Liver (tissue), 9 donors: ENCODE measurements around the gene LMF1. TPM values are rescaled to one million over a fixed set of nuclear protein-coding genes. Genes with fewer than 3 reads are reported as not detected.

ENCODE experiments used
- DNase-seq: peaks from one replicate; pipeline ENCODE4 v3.0.0-alpha.2; 2017; ENCODE audit warnings: low spot score
- H3K27ac ChIP-seq, 2 donors: one replicate each; pipeline ENCODE4 v1.7.0; 2013; ENCODE audit warnings: inconsistent platforms in 2 of 2, low read length in 2 of 2, control low read depth in 1 of 2, low read depth in 1 of 2, mild to moderate bottlenecking in 1 of 2
- H3K27me3 ChIP-seq, 4 donors: one replicate each; pipeline versions ENCODE4 v1.6.1 to v1.7.0; 2013; ENCODE audit warnings: low read length in 3 of 4, inconsistent platforms in 1 of 4, mild to moderate bottlenecking in 1 of 4, moderate library complexity in 1 of 4; ENCODE audit not compliant: control insufficient read depth in 4 of 4, insufficient read depth in 4 of 4
- H3K36me3 ChIP-seq, 4 donors: one replicate each; pipeline versions ENCODE4 v1.6.1 to v1.7.0; 2013; ENCODE audit warnings: low read length in 3 of 4, mild to moderate bottlenecking in 3 of 4, low read depth in 1 of 4, moderate library complexity in 1 of 4; ENCODE audit not compliant: control insufficient read depth in 4 of 4, insufficient read depth in 3 of 4
- H3K4me1 ChIP-seq, 4 donors: one replicate each; pipeline versions ENCODE4 v1.6.1 to v1.7.0; 2013; ENCODE audit warnings: low read length in 3 of 4, mild to moderate bottlenecking in 3 of 4, moderate library complexity in 1 of 4; ENCODE audit not compliant: control insufficient read depth in 4 of 4, insufficient read depth in 4 of 4
- H3K4me3 ChIP-seq, 3 donors: one replicate each; pipeline versions ENCODE4 v1.6.1 to v1.7.0; 2013; ENCODE audit warnings: low read length in 3 of 3, control low read depth in 1 of 3, low read depth in 1 of 3, mild to moderate bottlenecking in 1 of 3
- H3K9ac ChIP-seq, 2 donors: one replicate each; pipeline ENCODE4 v1.7.0; 2013; ENCODE audit warnings: low read length in 2 of 2, mild to moderate bottlenecking in 2 of 2, moderate library complexity in 2 of 2, control low read depth in 1 of 2, low read depth in 1 of 2
- H3K9me3 ChIP-seq, 4 donors: one replicate each; pipeline versions ENCODE4 v1.6.1 to v1.7.0; 2013; ENCODE audit warnings: low read length in 3 of 4; ENCODE audit not compliant: control insufficient read depth in 4 of 4
- EGR1 ChIP-seq, 2 donors: IDR thresholded peaks; 2 replicates each; pipeline ENCODE4 v1.6.1; 2016 to 2018; ENCODE audit warnings: antibody characterized with exemption in 2 of 2, low read depth in 2 of 2
- FOXA2 ChIP-seq: IDR thresholded peaks from 2 replicates; pipeline ENCODE4 v1.6.1; 2016; ENCODE audit warnings: antibody characterized with exemption
- RXRA ChIP-seq, 2 donors: IDR thresholded peaks; 2 replicates each; pipeline ENCODE4 v1.6.1; 2017 to 2018; ENCODE audit warnings: antibody characterized with exemption in 2 of 2, mild to moderate bottlenecking in 1 of 2
- SP1 ChIP-seq: IDR thresholded peaks from 2 replicates; pipeline ENCODE4 v1.6.1; 2018; ENCODE audit warnings: antibody characterized with exemption, mild to moderate bottlenecking
- YY1 ChIP-seq: IDR thresholded peaks from 2 replicates; pipeline ENCODE4 v1.6.1; 2016; ENCODE audit warnings: antibody characterized with exemption, mild to moderate bottlenecking
- WGBS: extraction: QIAGEN DNeasy Blood & Tissue Kit; methylation state at CpG from one replicate; pipeline ENCODE4 v1.1.7; 2013; 5-methylcytosine and 5-hydroxymethylcytosine counted together
- polyA plus RNA-seq, 2 donors: library from polyadenylated mRNA; stranded (reverse) in 1 of 2; unstranded in 1 of 2; fragments of 200-250 nt in 1 of 2; fragments of >200 nt in 1 of 2; fragmentation: Nextera tagmentation in 1 of 2; extraction: Ambion mirVana in 1 of 2; gene quantifications; one replicate each; pipeline versions ENCODE4 v1.2.1 to v1.2.3, GENCODE V29; 2013 to 2015
- total RNA-seq, 2 donors: library from RNA; depleted of rRNA; stranded (reverse); fragments of >200 nt; gene quantifications; one replicate each; pipeline ENCODE4 v1.2.3, GENCODE V29; 2014
- TF ChIP-seq, protein P1 (sequence below): IDR thresholded peaks from 2 replicates; pipeline ENCODE4 v1.6.1; 2016; ENCODE audit warnings: antibody characterized with exemption, mild to moderate bottlenecking
- TF ChIP-seq, protein P2 (sequence below): IDR thresholded peaks from 2 replicates; pipeline ENCODE4 v1.6.1; 2016; ENCODE audit warnings: antibody characterized with exemption
- TF ChIP-seq, protein P3 (sequence below): IDR thresholded peaks from 2 replicates; pipeline ENCODE4 v1.6.1; 2016; ENCODE audit warnings: antibody characterized with exemption
- donor health status: healthy.
- donor health status: healthy.
- donor health status: healthy.
- donor health status: healthy.
- donor health status: healthy.

The LMF1 gene
- total and polyA plus RNA-seq, 4 donors = 8.8 to 24.3 (median 12.6) TPM

DNA sequence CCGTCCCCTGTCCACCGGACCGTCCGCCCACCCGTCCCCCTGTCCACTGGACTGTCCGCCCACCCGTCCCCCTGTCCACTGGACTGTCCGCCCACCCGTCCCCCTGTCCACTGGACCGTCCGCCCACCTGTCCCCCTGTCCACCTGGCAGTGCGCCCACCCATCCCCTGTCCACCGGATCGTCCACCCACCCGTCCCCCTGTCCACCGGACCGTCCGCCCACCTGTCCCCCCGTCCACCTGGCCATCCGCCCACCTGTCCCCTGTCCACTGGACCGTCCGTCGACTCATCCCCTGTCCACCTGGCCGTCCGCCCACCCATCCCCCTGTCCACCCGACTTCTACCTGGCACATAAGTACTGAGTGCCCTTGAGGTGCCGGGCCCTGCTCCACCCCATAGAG is 76.6 kb downstream of the LMF1 start (continued):
- TF ChIP-seq, protein P1, sequence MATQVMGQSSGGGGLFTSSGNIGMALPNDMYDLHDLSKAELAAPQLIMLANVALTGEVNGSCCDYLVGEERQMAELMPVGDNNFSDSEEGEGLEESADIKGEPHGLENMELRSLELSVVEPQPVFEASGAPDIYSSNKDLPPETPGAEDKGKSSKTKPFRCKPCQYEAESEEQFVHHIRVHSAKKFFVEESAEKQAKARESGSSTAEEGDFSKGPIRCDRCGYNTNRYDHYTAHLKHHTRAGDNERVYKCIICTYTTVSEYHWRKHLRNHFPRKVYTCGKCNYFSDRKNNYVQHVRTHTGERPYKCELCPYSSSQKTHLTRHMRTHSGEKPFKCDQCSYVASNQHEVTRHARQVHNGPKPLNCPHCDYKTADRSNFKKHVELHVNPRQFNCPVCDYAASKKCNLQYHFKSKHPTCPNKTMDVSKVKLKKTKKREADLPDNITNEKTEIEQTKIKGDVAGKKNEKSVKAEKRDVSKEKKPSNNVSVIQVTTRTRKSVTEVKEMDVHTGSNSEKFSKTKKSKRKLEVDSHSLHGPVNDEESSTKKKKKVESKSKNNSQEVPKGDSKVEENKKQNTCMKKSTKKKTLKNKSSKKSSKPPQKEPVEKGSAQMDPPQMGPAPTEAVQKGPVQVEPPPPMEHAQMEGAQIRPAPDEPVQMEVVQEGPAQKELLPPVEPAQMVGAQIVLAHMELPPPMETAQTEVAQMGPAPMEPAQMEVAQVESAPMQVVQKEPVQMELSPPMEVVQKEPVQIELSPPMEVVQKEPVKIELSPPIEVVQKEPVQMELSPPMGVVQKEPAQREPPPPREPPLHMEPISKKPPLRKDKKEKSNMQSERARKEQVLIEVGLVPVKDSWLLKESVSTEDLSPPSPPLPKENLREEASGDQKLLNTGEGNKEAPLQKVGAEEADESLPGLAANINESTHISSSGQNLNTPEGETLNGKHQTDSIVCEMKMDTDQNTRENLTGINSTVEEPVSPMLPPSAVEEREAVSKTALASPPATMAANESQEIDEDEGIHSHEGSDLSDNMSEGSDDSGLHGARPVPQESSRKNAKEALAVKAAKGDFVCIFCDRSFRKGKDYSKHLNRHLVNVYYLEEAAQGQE = no peak
- no peak for TF ChIP-seq RXRA (IDR thresholded peaks at IDR 0.05)
- no peak for TF ChIP-seq YY1

DNA sequence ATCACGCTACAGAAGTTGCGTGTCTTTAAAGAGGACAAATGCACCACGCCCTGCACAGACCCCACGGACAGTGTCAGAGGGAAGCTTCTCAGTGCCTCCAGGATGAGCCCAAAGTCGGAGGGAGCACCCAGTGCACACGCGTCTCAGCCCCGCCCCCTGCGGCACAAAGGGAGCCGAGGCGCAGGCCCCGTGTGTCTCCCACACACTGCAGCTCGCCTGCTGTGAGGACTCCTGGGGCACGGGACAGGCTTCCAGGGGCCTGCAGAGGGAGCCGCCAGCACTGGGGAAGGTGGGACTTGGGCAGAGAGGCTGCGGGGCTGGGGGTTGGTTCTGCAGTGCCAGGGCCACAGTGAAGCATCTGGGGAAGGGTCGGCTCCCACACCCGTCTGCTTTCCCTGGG is 77.4 kb downstream of the LMF1 start:
- no peak overlapping the region for H3K9ac ChIP-seq
- no peak overlapping the region for H3K27ac ChIP-seq
- WGBS = 92% methylated on average over 18 of the region's 18 CpGs
- no peak for TF ChIP-seq YY1
- no peak for TF ChIP-seq FOXA2
- no peak for TF ChIP-seq SP1
- no peaks in the 10 kb centered on the region for H3K4me1 ChIP-seq
- peaks cover 0 to 9% (median 1%) of the 10 kb centered on the region in 4 donors for H3K36me3 ChIP-seq
- DNase-seq = no peak
- H3K4me3 ChIP-seq = no peak overlapping the region
- H3K27me3 ChIP-seq = no peaks in the 10 kb centered on the region
- no peaks in the 10 kb centered on the region for H3K9me3 ChIP-seq

DNA sequence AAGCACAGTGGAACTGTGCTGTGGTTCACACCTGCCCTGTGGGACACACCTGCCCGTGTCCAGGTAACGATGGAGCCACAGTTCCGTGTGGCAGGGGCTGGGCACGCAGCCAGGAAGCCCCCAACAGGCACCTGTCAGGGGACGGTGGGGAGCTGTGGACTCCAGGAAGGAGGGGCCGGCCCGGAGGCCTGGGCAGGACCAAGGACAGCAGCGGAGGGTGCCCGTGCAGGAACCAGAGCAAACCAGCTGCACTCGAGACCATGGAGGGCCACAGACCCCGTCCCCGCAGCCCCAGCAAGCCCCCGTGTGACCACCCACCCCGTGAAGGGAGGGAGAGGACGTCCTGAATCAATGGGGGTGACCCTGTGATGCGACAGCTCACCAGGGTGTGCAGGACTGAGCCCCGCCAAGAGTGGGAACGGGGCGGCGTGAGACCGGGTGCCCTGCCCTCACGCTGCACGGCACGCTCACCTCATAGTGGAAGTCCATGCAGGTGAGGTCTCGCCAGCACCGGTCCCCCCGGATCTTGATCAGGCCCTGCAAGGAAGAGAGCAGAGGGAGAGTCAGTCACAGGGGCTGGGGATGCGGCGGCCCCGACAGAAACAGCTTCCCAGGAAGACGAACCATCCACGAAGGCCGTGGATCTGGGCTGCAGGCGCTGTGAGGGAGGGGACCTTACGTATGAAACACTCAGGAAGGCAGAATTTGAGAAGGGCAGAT is 78.1 kb downstream of the LMF1 start:
- Histone ChIP-seq H3K36me3 (peaks cover 0 to 9% (median 1%) of the 10 kb centered on the region in 4 donors), H3K9ac (no peak overlapping the region), H3K4me3 (no peak overlapping the region), H3K27ac (no peak overlapping the region), H3K9me3 (no peaks in the 10 kb centered on the region), H3K4me1 (no peaks in the 10 kb centered on the region), H3K27me3 (no peaks in the 10 kb centered on the region)
- DNase-seq = no peak
- TF ChIP-seq EGR1 (IDR thresholded peaks at IDR 0.05; ENCODE audit: low read depth in 2 of 2) = no peak
- TF ChIP-seq, protein P1 = peak; percentile 74
- TF ChIP-seq, protein P2, sequence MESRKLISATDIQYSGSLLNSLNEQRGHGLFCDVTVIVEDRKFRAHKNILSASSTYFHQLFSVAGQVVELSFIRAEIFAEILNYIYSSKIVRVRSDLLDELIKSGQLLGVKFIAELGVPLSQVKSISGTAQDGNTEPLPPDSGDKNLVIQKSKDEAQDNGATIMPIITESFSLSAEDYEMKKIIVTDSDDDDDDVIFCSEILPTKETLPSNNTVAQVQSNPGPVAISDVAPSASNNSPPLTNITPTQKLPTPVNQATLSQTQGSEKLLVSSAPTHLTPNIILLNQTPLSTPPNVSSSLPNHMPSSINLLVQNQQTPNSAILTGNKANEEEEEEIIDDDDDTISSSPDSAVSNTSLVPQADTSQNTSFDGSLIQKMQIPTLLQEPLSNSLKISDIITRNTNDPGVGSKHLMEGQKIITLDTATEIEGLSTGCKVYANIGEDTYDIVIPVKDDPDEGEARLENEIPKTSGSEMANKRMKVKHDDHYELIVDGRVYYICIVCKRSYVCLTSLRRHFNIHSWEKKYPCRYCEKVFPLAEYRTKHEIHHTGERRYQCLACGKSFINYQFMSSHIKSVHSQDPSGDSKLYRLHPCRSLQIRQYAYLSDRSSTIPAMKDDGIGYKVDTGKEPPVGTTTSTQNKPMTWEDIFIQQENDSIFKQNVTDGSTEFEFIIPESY = no peak
- TF ChIP-seq, protein P3, sequence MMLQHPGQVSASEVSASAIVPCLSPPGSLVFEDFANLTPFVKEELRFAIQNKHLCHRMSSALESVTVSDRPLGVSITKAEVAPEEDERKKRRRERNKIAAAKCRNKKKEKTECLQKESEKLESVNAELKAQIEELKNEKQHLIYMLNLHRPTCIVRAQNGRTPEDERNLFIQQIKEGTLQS = no peak
- 91% methylated on average over 35 of the region's 35 CpGs for WGBS
